Body of pancreas (tissue), 4 donors: ENCODE measurements around the gene ANO4.

Experiments
- CTCF ChIP-seq, 7 experiments: fragments of 450-650 bp in 4 of 7; fragments of 200-600 bp in 3 of 7; sonication (generic) in 3 of 7; IDR thresholded peaks; one replicate each; pipeline ENCODE4 v1.5.1; 2016 to 2019; ENCODE audit warnings: antibody characterized with exemption in 7 of 7
- POLR2A ChIP-seq, 3 donors: fragments of 450-650 bp; IDR thresholded peaks; one replicate each; pipeline ENCODE4 v1.6.1; 2016; ENCODE audit warnings: antibody characterized with exemption in 3 of 3, mild to moderate bottlenecking in 2 of 3

DNA sequence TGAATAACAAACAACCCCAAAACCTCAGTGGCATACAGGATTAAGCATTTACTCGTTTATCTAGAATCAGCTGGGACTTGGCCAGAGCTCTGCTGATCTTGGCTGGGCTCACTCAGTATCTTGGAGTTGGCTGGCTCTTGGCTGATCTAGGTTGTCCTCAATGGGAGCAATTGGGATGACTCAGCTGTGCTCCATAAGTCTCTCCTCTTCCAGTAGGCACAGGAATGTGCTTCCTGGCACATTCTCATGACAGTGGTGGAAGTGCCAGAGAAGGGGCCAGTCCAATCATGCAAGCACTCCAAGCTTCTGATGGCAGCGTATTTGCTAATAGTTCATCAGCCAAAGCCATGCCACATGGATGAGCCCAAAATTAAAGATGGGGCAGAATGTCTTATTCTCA, 41.7 kb upstream of the ANO4 start:
- TF ChIP-seq CTCF (IDR thresholded peaks at IDR 0.05) = no peak
- TF ChIP-seq POLR2A (IDR thresholded peaks at IDR 0.05) = no peak
